Measurements from ENCODE around the gene SLC8A1.

The SLC8A1 gene

GRCh38 chr2:40386177-40386576, 65.7 kb downstream of the SLC8A1 start:
- no peaks in the 10 kb centered on the region for H3K36me3 ChIP-seq
- no peak overlapping the region for H3K27ac ChIP-seq
- H3K9me3 ChIP-seq: peaks cover 13% of the 10 kb centered on the region
- no peaks in the 10 kb centered on the region for H3K27me3 ChIP-seq
- TF ChIP-seq, protein P1, sequence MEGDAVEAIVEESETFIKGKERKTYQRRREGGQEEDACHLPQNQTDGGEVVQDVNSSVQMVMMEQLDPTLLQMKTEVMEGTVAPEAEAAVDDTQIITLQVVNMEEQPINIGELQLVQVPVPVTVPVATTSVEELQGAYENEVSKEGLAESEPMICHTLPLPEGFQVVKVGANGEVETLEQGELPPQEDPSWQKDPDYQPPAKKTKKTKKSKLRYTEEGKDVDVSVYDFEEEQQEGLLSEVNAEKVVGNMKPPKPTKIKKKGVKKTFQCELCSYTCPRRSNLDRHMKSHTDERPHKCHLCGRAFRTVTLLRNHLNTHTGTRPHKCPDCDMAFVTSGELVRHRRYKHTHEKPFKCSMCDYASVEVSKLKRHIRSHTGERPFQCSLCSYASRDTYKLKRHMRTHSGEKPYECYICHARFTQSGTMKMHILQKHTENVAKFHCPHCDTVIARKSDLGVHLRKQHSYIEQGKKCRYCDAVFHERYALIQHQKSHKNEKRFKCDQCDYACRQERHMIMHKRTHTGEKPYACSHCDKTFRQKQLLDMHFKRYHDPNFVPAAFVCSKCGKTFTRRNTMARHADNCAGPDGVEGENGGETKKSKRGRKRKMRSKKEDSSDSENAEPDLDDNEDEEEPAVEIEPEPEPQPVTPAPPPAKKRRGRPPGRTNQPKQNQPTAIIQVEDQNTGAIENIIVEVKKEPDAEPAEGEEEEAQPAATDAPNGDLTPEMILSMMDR (IDR thresholded peaks at IDR 0.05): no peak
- peaks cover 19 to 20% of the 10 kb centered on the region in 2 experiments for H3K4me1 ChIP-seq (ENCODE audit: control insufficient read depth in 1 of 2, insufficient read depth in 1 of 2, low read depth in 1 of 2, low read length in 1 of 2)
- H3K4me3 ChIP-seq (ENCODE audit: low read depth in 1 of 2, low read length in 1 of 2): no peak overlapping the region

GRCh38 chr2:40384714-40385113, 67.2 kb downstream of the SLC8A1 start:
- Histone ChIP-seq H3K4me1 (ENCODE audit: control insufficient read depth in 1 of 2, insufficient read depth in 1 of 2, low read depth in 1 of 2, low read length in 1 of 2) (peaks cover 19 to 20% of the 10 kb centered on the region in 2 experiments), H3K36me3 (no peaks in the 10 kb centered on the region), H3K27me3 (no peaks in the 10 kb centered on the region), H3K27ac (peak overlapping the region; percentile 59), H3K4me3 (ENCODE audit: low read depth in 1 of 2, low read length in 1 of 2) (no peak overlapping the region), H3K9me3 (peaks cover 18% of the 10 kb centered on the region)
- TF ChIP-seq, protein P1 (IDR thresholded peaks at IDR 0.05): no peak

DNA sequence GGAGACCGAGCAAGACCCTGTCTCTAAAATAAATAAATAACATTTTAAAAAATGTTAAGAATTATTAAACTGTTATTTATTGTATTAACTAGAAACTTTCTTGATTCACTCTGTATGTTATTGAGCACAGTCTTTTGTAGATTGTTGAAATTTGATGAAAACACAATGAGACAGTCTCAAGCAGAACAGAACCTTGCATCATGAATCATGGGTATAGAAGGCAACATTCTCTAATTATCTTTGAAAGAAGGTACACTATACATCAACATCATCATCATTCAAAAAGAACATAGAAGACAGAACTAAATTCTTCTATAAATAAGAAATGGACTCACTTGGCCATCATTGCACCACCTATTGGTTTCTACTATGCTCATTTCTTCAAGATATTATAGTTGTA, 67.7 kb downstream of the SLC8A1 start:
- Histone ChIP-seq H3K4me1 (ENCODE audit: control insufficient read depth in 1 of 2, insufficient read depth in 1 of 2, low read depth in 1 of 2, low read length in 1 of 2) (peaks cover 19 to 20% of the 10 kb centered on the region in 2 experiments), H3K27me3 (no peaks in the 10 kb centered on the region), H3K4me3 (ENCODE audit: low read depth in 1 of 2, low read length in 1 of 2) (no peak overlapping the region), H3K36me3 (no peaks in the 10 kb centered on the region), H3K9me3 (peaks cover 18% of the 10 kb centered on the region), H3K27ac (peak overlapping the region; percentile 59)
- TF ChIP-seq, protein P1 (IDR thresholded peaks at IDR 0.05): no peak

GRCh38 chr2:40380721-40381120, 71.2 kb downstream of the SLC8A1 start:
- no peak overlapping the region for H3K27ac ChIP-seq
- H3K4me3 ChIP-seq (ENCODE audit: low read depth in 1 of 2, low read length in 1 of 2): no peak overlapping the region
- H3K4me1 ChIP-seq (ENCODE audit: control insufficient read depth in 1 of 2, insufficient read depth in 1 of 2, low read depth in 1 of 2, low read length in 1 of 2): peaks cover 27 to 28% of the 10 kb centered on the region in 2 experiments
- TF ChIP-seq, protein P1 (IDR thresholded peaks at IDR 0.05): no peak
- no peaks in the 10 kb centered on the region for H3K36me3 ChIP-seq
- no peaks in the 10 kb centered on the region for H3K27me3 ChIP-seq
- peaks cover 18% of the 10 kb centered on the region for H3K9me3 ChIP-seq

- TF ChIP-seq, protein P1 (IDR thresholded peaks at IDR 0.05): no peak
- Histone ChIP-seq H3K27ac (no peak overlapping the region), H3K36me3 (no peaks in the 10 kb centered on the region), H3K4me1 (ENCODE audit: control insufficient read depth in 1 of 2, insufficient read depth in 1 of 2, low read depth in 1 of 2, low read length in 1 of 2) (peaks cover 21 to 22% of the 10 kb centered on the region in 2 experiments), H3K4me3 (ENCODE audit: low read depth in 1 of 2, low read length in 1 of 2) (no peak overlapping the region), H3K9me3 (peaks cover 18% of the 10 kb centered on the region), H3K27me3 (no peaks in the 10 kb centered on the region)
Measured at GRCh38 chr2:40380041-40380440, 71.8 kb downstream of the SLC8A1 start.
